CD4-positive, alpha-beta T cell (primary cell): Measurements from ENCODE around the gene SFMBT2. TPM values are rescaled to one million over a fixed set of nuclear protein-coding genes. Genes with fewer than 3 reads are reported as not detected.

Experiments used
- ATAC-seq: fragments of 200-7000 bp; cut with Tn5 transposase; one replicate; pipeline ENCODE4 v1.10.0; 2022; ENCODE audit warnings: mild to moderate bottlenecking; ENCODE audit not compliant: poor library complexity
- CTCF ChIA-PET: fragments of 350-600 bp; sonication (Branson Sonifier 250); formaldehyde crosslinking; loops from one replicate; lab custom pipeline; 2021; ENCODE audit warnings: antibody characterized with exemption, inconsistent platforms; lab: Charles Lee
- POLR2A ChIA-PET: fragments of 350-600 bp; sonication (Branson Sonifier 250); formaldehyde crosslinking; loops from one replicate; lab custom pipeline; 2021; ENCODE audit warnings: antibody characterized with exemption, inconsistent platforms; lab: Charles Lee
- DNase-seq, 14 experiments: peaks; one replicate each; pipeline ENCODE4 v3.0.0-alpha.2; 2013 to 2020; ENCODE audit warnings: mixed read lengths in 2 of 14
- H3K27ac ChIP-seq, 2 donors: one replicate each; pipeline versions ENCODE4 v1.5.1 to v1.7.0; 2013; ENCODE audit warnings: low read length in 2 of 2, low read depth in 1 of 2, mild to moderate bottlenecking in 1 of 2
- H3K27me3 ChIP-seq, 2 experiments: 1 replicate in 1 of 2; 2 replicates in 1 of 2; pipeline versions ENCODE4 v1.6.1 to v1.7.0; 2013; ENCODE audit warnings: low read length in 2 of 2, control low read depth in 1 of 2, mild to moderate bottlenecking in 1 of 2, moderate library complexity in 1 of 2; ENCODE audit not compliant: insufficient read depth in 2 of 2, control insufficient read depth in 1 of 2
- H3K36me3 ChIP-seq: one replicate; pipeline ENCODE4 v1.6.1; 2013; ENCODE audit warnings: low read length, control low read depth; ENCODE audit not compliant: insufficient read depth
- H3K4me1 ChIP-seq: one replicate; pipeline ENCODE4 v1.6.1; 2013; ENCODE audit warnings: low read length, control low read depth; ENCODE audit not compliant: insufficient read depth
- H3K4me3 ChIP-seq: one replicate; pipeline ENCODE4 v1.5.1; 2013; ENCODE audit warnings: mild to moderate bottlenecking, low read length, moderate library complexity
- H3K9me3 ChIP-seq, 2 experiments: 1 replicate in 1 of 2; 2 replicates in 1 of 2; pipeline versions ENCODE4 v1.6.1 to v1.7.0; 2013; ENCODE audit warnings: low read length in 2 of 2, mild to moderate bottlenecking in 2 of 2, control low read depth in 1 of 2, moderate library complexity in 1 of 2; ENCODE audit not compliant: control insufficient read depth in 1 of 2, insufficient read depth in 1 of 2
- H3K27ac Mint-ChIP-seq: one replicate; pipeline ENCODE4 v1.8.0; 2020; ENCODE audit warnings: mixed read lengths
- H3K27me3 Mint-ChIP-seq: one replicate; pipeline ENCODE4 v1.8.0; 2021; ENCODE audit warnings: mixed read lengths
- H3K36me3 Mint-ChIP-seq: one replicate; pipeline ENCODE4 v1.8.0; 2021; ENCODE audit warnings: low read depth, mixed read lengths
- H3K4me1 Mint-ChIP-seq: one replicate; pipeline ENCODE4 v1.8.0; 2021; ENCODE audit warnings: low read depth, mixed read lengths
- H3K4me3 Mint-ChIP-seq: one replicate; pipeline ENCODE4 v1.8.0; 2020; ENCODE audit warnings: mild to moderate bottlenecking, mixed read lengths
- H3K9me3 Mint-ChIP-seq: one replicate; pipeline ENCODE4 v1.8.0; 2020; ENCODE audit warnings: mixed read lengths
- intact Hi-C, 2 experiments: fragments of 100-400 bp; cut with DNase I in 1 of 2; cut with micrococcal nuclease in 1 of 2; formaldehyde crosslinking; loops; one replicate each; pipeline versions ENCODE4 v1.15.1 to v1.9.0; 2023 to 2025; cut with DNase I, micrococcal nuclease
- total RNA-seq, 174 experiments: library from RNA in 2 of 174; stranded (reverse) in 2 of 174; gene quantifications; one replicate each; pipeline ENCODE4 v1.2.3 and lab custom pipeline; 2021 to 2026
- TF ChIP-seq, protein P1 (sequence below): fragments of 200-600 bp; IDR thresholded peaks from one replicate; pipeline ENCODE4 v1.8.0; 2022; ENCODE audit warnings: antibody characterized with exemption, mild to moderate bottlenecking

The SFMBT2 gene
- total RNA-seq, 2 experiments from 2014 or later = 41.0 to 42.0 TPM

DNA sequence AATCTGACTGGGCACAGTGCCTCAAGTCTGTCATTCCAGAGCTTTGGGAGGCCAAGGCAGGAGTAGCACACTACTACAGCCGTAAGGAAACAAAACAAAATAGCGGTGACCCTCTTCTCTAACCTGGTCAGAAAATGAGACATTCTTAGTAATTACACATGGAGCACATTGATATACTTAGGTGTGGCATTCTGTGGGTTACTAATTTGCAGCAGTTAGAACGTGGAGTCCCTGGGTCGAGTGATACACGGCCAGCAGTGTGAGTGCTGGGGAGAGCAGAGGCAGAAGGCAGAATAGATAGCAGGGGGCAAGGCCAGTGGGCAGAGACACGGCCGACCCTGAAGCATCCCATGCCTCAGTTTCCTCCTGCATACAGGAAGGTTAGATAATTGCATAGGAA, 28.9 kb upstream of the SFMBT2 start:
- Mint-ChIP-seq H3K9me3 (no peaks in the 10 kb centered on the region), H3K27me3 (no peaks in the 10 kb centered on the region), H3K4me1 (peaks cover 15% of the 10 kb centered on the region), H3K27ac (no peak overlapping the region), H3K36me3 (no peaks in the 10 kb centered on the region), H3K4me3 (no peak overlapping the region)
- ATAC-seq (no peak), DNase-seq (no peak)
- H3K4me1 ChIP-seq = no peaks in the 10 kb centered on the region
- CTCF ChIA-PET = no interaction called here
- no peak overlapping the region for H3K4me3 ChIP-seq
- no peaks in the 10 kb centered on the region for H3K9me3 ChIP-seq
- TF ChIP-seq, protein P1, sequence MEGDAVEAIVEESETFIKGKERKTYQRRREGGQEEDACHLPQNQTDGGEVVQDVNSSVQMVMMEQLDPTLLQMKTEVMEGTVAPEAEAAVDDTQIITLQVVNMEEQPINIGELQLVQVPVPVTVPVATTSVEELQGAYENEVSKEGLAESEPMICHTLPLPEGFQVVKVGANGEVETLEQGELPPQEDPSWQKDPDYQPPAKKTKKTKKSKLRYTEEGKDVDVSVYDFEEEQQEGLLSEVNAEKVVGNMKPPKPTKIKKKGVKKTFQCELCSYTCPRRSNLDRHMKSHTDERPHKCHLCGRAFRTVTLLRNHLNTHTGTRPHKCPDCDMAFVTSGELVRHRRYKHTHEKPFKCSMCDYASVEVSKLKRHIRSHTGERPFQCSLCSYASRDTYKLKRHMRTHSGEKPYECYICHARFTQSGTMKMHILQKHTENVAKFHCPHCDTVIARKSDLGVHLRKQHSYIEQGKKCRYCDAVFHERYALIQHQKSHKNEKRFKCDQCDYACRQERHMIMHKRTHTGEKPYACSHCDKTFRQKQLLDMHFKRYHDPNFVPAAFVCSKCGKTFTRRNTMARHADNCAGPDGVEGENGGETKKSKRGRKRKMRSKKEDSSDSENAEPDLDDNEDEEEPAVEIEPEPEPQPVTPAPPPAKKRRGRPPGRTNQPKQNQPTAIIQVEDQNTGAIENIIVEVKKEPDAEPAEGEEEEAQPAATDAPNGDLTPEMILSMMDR = no peak
- intact Hi-C loops = no loop called here
- H3K27ac ChIP-seq = no peak overlapping the region
- POLR2A ChIA-PET = no interaction called here
- peaks cover 0 to 3% of the 10 kb centered on the region in 2 experiments for H3K27me3 ChIP-seq
- H3K36me3 ChIP-seq = no peaks in the 10 kb centered on the region

DNA sequence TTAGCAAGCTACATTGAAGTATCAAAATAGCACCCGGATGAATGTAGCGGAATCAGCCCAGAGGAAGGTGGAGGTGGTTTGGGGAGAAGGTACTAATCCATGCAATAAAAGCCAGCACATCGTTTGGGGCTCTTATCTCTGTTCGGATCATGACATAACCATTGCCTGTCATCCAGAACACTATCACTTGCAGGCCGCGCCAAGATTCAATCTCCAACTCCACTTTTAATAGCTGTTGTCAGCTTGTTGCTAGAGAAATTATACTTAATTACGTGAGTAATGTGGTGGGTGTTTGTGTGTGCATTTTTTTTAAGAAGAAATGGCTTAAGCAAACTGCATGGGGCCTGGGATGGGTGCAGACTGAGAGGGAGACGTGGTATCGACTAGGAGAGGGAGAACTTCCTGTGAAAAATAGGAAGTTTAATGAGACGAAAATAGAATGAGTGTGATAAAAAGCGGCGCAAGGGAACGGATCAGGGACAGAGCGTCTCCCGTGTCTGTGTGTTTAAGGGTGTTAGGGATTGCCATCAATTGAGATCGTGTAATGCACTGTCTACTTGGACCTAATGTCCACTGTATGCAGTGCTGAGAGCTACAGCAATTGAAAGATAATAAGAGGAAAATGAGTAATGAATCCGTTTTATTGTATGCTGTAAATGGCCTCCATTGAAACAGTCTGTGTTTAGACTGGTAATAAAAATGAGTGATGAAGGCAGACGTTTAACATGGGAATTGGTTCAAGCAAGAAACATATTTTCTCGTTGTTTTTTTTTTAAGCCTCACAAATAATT, 27.6 kb upstream of the SFMBT2 start:
- no peaks in the 10 kb centered on the region for H3K36me3 Mint-ChIP-seq
- H3K4me1 Mint-ChIP-seq = peaks cover 15% of the 10 kb centered on the region
- no peak overlapping the region for H3K4me3 ChIP-seq
- no peak overlapping the region for H3K27ac Mint-ChIP-seq
- H3K27me3 ChIP-seq = peaks cover 0 to 3% of the 10 kb centered on the region in 2 experiments
- DNase-seq = no peak
- TF ChIP-seq, protein P1 = no peak
- H3K4me3 Mint-ChIP-seq = no peak overlapping the region
- H3K4me1 ChIP-seq = no peaks in the 10 kb centered on the region
- H3K27ac ChIP-seq = no peak overlapping the region
- intact Hi-C loops = no loop called here
- ATAC-seq = no peak
- no peaks in the 10 kb centered on the region for H3K9me3 Mint-ChIP-seq
- ChIA-PET CTCF (no interaction called here), POLR2A (no interaction called here)
- no peaks in the 10 kb centered on the region for H3K9me3 ChIP-seq
- no peaks in the 10 kb centered on the region for H3K27me3 Mint-ChIP-seq
- no peaks in the 10 kb centered on the region for H3K36me3 ChIP-seq

DNA sequence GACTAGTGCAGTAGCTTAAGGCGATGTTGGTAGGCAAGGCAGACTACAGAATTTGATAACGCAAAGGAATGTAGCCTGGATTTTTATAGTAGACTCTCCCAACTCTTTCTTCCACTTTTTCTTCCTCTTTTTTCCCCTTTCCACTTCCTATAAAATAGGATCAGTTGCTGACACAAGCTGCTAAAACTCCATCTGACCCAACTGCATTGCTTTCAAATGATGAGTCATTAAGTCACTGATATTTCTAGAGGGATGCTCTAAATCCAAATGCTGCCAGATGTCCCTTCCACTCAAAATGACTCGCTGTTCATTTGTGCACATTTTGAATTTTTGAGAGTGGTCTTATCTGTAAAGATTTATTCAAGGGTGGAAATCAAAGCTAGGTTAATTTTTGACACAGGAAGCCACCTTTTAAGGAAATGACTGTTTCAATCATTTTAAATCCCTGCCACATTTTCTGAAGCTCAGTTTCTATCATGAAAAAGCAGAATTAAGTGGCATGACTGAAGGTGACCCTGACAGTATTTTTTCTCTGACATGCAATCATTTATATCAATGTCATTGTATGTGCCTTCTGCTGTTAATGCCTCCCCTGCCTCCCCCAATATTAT, 25.8 kb upstream of the SFMBT2 start:
- no peak for ATAC-seq
- Histone ChIP-seq H3K4me1 (no peaks in the 10 kb centered on the region), H3K9me3 (no peaks in the 10 kb centered on the region), H3K27ac (no peak overlapping the region), H3K4me3 (no peak overlapping the region), H3K27me3 (peaks cover 0 to 3% of the 10 kb centered on the region in 2 experiments), H3K36me3 (no peaks in the 10 kb centered on the region)
- no peaks in the 10 kb centered on the region for H3K9me3 Mint-ChIP-seq
- intact Hi-C loops = no loop called here
- TF ChIP-seq, protein P1 = no peak
- CTCF ChIA-PET = interaction anchor here (0.7 kb wide), 1 partner anchor 76 kb away, joined by 3 read pairs; no protein-coding TSS in a partner anchor
- no peak overlapping the region for H3K27ac Mint-ChIP-seq
- POLR2A ChIA-PET = interaction anchor here (0.7 to 0.8 kb wide), 2 partner anchors 9 to 1975 kb away, joined by 3 read pairs; no protein-coding TSS in a partner anchor
- H3K4me3 Mint-ChIP-seq = no peak overlapping the region
- no peak for DNase-seq
- H3K36me3 Mint-ChIP-seq = no peaks in the 10 kb centered on the region
- H3K27me3 Mint-ChIP-seq = no peaks in the 10 kb centered on the region
- H3K4me1 Mint-ChIP-seq = peaks cover 15% of the 10 kb centered on the region
